HG03378 (cell line): ENCODE results near the gene PARPBP.
"Not testable (repeated sequence)": the region's sequence is repeated elsewhere in the genome, so short reads cannot be mapped to it uniquely, and the experiment has no call there.

Experiments
- ATAC-seq: cut with Tn5 transposase; IDR thresholded peaks from one replicate; pipeline ENCODE4 v1.9.1; 2021; ENCODE audit warnings: mild to moderate bottlenecking, moderate library complexity; ENCODE audit not compliant: unreplicated experiment

Gene PARPBP, protein sequence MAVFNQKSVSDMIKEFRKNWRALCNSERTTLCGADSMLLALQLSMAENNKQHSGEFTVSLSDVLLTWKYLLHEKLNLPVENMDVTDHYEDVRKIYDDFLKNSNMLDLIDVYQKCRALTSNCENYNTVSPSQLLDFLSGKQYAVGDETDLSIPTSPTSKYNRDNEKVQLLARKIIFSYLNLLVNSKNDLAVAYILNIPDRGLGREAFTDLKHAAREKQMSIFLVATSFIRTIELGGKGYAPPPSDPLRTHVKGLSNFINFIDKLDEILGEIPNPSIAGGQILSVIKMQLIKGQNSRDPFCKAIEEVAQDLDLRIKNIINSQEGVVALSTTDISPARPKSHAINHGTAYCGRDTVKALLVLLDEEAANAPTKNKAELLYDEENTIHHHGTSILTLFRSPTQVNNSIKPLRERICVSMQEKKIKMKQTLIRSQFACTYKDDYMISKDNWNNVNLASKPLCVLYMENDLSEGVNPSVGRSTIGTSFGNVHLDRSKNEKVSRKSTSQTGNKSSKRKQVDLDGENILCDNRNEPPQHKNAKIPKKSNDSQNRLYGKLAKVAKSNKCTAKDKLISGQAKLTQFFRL

DNA sequence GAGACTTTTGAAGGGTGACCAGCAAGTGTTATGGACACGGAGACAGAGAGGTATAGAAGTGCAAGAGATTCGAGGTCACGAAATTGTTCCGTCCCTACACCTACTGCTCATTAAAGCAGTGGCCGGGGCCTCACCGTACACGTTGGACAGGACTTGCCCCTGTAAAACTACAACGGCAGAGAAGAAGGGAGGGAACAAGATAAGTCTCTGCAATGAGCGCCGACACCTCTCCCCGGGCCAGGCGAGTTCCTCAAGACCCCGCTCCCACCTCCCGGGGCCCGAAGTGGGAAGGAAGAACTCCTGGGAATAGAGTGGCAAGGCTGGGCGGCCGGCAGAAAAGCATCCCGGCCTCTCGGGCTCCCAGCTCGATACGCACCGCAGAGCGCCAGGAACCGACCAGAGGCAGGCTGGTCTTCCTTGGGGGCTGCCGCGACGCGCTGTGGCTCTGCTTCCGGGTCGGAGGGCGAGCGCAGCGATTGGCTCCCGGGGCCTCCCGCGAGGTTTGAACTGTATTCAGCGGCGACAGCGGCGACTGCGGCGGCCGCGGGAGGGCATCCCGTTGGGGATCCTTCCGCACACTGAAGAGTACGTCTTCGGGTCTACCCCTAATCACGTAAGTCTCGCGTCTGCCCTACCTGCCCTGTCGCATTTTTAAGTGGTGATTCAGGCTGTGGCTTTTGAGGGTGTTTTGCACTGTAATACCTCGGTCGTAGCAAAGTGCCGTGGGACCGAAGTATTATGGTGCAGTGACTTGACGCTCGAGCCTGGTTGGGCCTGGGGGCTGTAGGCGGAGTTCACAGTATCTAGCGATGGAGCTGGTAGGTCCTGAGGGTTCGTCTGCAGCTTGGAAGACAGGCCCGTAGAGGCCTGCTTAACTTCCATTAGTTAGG lies at the start of gene PARPBP, which contains the start of gene NUP37:
PARPBP (plus strand) TSS at position 510 of the 890 bp plus-strand sequence. CDS start 3,706 bp downstream, outside the sequence.
NUP37 (minus strand) TSS at position 441 of the 890 bp plus-strand sequence. CDS start 1,596 bp downstream, outside the sequence.
- ATAC-seq = peak; percentile 88

DNA sequence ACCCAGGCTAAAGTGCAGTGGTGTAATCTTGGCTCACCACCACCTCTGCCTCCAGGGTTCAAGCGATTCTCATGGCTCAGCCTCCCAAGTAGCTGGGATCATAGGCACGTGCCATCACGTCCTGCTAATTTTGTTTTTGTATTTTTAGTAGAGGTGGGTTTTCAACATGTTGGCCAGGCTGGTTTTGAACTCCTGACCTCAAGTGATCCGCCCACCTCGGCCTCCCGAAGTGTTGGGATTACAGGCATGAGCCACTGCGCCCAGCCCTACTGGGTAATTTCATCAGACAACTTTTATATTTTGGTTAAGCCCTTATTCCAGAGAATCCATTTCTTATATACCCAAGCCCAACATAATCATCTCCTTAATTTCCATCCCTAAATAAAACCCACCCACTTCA lies 47.9 kb upstream of the PARPBP start:
- not testable (repeated sequence) for ATAC-seq

DNA sequence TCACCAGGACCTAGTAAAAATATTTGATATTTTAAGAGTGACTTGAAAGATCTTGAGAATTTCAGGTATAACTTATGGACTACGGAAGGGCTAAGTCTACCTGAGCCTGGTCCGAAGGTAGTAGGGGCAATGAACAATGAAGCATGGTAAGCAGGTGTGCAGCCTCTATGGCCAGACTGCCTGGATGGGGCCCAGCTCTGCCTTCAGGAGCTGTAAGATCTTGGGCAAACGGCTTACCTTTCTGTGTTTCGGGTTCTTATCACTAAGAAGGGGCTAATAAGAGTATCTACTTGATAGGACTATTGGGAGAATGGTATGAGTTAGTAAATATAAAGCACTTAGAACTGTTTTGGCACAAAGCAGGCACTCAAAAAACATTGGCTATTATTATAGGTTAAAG lies 39.1 kb upstream of the PARPBP start:
- ATAC-seq = no peak

DNA sequence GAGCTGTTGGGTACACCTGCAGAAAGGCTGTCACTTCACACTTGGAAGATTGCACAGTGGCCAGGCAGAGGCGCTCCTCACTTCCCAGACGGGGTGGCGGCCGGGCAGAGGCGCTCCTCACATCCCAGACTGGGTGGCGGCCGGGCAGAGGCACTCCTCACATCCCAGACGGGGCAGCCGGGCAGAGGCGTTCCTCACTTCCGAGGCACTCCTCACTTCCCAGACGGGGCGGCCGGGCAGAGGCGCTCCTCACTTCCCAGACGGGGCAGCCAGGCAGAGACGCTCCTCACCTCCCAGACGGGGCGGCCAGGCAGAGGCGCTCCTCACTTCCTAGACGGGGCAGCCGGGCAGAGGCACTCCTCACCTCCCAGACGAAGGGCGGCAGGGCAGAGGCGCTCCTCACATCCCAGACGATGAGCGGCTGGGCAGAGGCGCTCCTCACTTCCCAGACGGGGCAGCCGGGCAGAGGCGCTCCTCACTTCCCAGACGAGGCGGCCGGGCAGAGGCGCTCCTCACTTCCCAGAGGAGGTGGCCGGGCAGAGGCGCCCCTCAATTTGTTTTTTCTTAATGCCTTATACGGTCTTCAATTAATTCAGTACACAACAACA lies 30.7 kb upstream of the PARPBP start:
- ATAC-seq = not testable (repeated sequence)

DNA sequence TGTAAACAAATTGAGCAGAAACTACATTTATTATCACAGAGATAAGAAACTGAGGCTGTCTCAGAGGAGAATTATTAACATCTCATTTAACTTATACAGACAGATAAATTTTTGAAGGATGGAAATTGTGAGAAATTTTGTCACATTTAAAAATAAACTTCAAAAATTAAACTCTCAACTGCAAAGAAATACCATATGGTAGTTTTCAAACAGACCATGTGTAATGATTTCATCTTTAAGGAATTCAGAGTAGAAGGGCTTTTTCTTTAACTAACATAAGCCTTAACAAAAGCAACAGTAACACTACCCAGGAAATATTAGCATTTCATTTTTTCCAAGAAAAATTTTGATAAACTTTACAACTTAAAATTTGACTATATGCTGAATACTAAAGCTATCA lies 26.7 kb upstream of the PARPBP start:
- ATAC-seq = no peak

DNA sequence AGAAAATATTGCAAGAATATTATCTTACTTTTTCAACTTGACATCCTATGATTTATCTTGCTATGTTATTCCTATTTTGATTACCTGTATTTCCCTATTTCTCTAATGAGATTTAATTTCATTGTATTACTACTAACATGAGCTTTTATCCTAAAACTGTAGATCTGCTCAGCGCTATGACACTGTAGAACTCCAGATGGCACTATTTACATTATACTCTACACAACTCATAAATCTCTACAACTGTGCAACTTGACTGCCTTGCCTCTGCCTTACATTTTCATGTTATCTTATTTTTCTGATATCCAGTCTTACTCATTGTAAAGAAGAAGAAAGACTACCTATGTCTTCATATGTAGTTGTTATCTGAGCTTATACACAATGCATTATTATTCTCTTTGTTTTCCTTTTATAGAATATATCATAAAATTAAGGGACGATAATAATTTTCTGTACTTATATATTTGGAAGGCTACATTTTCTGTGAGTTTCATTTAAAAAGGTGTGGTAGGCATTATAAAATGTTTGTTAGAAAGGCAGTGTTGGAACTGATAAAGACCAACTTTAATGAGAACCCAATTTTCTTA lies 24.2 kb upstream of the PARPBP start:
- no peak for ATAC-seq

DNA sequence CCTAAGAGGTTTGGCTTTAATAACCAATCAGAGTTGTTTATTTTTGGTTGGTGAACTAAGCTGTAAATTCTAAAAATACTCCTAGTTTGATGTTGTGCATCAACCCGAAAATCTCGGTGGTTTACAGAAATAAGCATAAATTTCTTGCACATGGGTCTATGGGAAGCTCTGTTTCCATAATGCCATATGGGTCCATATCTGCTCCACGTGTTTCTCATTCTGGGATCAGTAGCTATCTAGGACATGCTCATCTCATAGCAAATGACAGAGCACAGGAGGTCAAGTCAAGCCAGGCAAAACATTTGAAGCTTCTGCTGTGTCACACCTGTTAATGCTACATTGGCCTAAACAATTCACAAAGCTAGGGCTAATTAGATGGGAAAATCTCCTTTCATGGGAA lies 23.1 kb upstream of the PARPBP start:
- ATAC-seq = no peak

DNA sequence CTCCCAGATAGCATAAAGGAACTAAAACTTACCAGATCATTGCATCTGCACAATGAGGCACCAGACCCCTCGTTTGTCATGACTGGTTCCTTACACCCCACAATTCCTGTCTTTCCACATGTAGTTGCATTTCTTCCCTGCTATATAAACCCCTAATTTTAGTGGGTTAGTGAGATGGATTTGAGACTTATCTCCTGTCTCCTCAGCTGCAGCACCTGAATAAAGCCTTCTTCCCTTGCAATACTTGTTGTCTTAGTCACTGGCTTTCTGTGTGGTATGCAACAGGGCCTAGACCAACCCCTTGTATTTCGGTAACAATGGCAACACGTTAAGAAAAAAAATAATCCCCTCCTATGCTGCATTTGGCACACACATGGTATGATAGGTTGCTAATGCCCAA lies 13.1 kb upstream of the PARPBP start:
- ATAC-seq = no peak

DNA sequence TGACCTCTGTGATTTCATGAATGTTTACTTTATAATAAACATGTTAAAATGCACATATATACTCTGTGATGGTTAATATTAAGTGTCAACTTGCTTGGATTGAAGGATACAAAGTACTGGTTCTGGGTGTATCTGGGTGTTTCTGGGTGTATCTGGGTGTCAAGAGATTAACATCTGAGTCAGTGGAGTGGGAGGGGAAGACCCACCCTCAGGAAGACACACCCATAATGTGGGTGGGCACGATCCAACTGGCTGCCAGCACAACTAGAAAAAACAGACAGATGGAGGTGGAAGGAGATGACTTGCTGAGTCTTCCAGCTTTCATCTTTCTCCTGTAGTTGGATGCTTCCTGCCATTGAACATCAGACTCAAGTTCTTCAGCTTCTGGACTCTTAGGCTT lies 12.0 kb upstream of the PARPBP start:
- ATAC-seq = no peak

DNA sequence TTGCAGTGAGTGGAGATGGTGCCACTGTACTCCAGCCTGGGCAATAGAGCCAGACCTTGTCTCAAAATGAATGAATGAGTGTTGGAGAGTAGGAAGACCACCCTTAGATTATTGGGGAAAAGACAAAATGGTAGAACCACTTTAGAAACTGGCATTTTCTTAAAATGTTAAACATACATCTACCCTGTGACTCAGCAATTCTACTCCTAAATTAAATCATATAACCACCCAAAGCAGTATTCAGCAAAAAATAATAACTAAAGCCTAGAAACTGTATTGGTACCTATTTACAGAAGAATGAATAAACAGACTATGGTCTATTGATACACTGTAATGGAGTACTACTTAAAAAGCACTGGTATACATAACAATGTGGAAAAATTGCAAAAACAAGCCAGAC lies 9.2 kb upstream of the PARPBP start:
- no peak for ATAC-seq

DNA sequence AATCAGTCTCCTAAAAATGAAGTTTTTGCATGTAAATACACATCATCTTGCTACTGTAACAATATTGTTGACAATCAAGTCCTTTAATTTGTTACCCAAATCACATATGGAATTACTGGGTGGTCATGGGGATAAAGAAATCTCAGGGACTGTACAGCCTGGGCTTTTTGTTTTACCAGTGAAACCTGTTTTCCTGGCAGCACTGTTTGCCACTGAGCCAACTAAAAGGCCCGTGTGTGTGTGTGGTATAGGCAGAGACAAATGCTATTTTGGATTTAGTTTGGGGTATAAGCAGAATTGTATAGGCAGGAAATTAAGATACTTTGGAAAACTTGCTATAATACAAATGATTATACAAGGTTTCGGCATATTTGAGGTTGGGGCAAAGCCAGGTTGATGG lies 5.8 kb upstream of the PARPBP start:
- ATAC-seq = no peak

DNA sequence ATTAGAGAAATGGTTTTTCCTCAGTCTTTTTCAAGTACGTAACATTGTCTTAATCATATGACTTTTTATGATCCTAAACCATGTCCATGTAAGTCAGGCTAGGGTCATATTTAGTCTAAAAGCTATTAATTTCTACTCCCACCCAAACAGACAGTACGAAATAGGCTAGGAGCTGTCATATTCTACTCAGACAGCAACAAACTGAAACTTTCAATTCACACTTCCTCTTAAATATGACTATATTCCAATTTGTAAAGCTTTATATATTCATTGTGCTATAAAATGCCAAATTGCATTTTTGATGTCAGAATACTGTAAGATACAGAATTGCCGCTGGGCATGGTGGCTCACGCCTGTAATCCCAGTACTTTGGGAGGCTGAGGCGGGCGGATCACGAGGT lies 3.6 kb upstream of the PARPBP start:
- ATAC-seq = no peak

DNA sequence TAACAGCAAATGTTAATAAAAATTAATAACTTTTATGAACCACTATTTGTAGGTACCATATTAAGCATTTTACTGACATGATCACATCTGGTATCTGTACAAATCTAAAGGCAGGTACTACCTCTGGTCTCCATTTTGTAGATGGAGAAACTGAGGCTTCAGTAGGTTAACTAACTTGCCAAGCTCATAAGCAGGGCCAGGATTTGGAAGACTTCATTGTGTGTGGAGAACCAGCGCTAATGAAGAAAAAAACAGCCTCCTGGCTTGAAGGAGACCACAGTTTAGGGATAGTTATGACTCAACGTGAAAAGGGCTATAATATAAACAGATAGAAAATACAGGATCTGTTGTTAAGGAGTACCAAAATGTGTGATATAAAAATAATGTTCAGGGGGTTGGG lies 1.1 kb upstream of the PARPBP start:
- no peak for ATAC-seq

DNA sequence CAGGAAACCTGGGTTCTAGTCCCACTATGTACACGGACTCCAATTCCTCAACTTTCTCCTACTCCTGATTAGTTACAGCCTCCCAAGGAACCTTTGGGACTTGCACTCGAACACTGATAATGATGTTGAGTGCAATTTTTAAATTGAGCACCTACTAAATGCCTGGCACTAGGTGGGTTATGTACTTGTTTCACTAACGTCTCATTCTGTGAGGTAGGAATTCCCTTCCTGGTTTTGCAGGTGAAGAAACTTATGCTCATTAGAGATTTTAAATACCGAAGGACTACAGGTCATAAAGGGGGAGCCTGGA lies 536 bp downstream of the PARPBP start:
- peak; percentile 2 for ATAC-seq

DNA sequence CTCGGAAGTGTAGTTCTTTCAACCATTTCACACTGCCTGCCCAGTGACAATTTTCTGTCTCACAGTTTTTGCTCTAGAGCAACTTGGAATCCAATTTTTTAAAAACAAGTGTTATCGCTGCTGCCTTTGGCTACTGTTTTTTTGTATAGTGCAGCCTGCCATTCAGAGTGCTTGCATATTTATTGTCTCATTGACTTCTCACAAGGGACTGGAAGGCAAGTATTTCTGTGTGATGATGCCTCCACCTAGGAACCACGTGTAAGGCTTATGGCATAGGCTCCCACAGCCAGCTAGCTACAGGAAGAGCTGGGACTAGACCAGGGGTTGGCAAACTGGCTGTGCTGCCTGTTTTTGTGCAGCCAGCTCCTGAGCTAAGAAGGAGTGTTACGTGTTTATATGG lies 903 bp downstream of the PARPBP start:
- ATAC-seq = no peak

DNA sequence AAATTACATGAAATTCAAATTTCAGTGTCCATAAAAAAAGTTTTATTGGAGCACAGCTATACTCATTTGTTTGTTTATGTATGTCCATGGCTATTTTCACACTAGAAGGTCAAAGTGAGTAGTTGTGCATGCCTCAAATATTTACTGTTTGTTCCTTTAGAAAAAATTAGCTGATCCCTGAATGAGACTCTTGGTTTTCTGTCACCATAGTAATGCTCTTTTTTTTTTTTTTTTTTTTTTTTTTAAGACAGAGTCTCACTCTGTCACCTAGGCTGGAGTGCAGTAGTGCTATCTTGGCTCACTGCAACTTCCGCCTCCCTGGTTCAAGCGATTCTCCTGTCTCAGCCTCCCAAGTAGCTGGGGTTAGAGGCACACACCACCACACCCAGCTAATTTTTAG lies 1.3 kb downstream of the PARPBP start:
- not testable (repeated sequence) for ATAC-seq

DNA sequence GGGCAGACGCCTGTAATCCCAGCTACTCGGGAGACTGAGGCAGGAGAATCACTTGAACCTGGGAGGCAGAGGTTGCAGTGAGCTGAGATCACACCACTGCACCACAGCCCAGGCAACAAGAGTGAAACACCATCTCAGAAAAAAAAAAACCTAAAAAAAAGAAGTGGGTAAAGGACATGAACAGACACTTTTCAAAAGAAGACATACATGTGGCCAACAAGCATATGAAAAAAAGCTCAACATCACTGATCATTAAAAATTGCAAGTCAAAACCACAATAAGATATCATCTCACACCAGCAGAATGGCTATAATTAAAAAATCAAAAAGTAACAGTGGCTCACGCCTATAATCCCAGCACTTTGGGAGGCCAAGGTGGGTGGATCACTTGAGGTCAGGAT lies 10.7 kb downstream of the PARPBP start:
- not testable (repeated sequence) for ATAC-seq

DNA sequence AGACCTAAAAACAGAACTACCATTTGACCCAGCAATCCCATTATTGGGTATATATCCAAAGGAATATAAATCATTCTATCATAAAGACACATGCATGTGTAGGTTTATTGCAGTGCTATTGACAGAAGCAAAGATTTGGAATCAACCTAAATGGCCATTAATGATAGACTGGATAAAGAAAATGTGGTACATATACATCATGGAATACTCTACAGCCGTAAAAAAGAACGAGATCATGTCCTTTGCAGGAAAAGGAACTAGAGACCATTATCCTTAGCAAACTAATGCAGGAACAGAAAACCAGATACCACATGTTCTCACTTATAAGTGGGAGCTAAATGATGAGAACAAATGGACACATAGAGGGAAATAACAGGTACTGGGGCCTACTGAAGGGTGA lies 11.5 kb downstream of the PARPBP start:
- not testable (repeated sequence) for ATAC-seq

DNA sequence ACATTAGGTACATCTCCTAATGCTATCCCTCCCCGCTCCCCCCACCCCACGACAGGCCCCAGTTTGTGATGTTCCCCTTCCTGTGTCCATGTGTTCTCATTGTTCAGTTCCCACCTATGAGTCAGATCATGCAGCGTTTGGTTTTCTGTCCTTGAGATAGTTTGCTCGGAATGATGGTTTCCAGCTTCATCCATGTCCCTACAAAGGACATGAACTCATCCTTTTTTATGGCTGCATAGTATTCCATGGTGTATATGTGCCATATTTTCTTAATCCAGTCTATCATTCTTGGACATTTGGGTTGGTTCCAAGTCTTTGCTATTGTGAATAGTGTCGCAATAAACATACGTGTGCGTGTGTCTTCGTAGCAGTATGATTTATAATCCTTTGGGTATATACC lies 17.6 kb downstream of the PARPBP start:
- not testable (repeated sequence) for ATAC-seq

DNA sequence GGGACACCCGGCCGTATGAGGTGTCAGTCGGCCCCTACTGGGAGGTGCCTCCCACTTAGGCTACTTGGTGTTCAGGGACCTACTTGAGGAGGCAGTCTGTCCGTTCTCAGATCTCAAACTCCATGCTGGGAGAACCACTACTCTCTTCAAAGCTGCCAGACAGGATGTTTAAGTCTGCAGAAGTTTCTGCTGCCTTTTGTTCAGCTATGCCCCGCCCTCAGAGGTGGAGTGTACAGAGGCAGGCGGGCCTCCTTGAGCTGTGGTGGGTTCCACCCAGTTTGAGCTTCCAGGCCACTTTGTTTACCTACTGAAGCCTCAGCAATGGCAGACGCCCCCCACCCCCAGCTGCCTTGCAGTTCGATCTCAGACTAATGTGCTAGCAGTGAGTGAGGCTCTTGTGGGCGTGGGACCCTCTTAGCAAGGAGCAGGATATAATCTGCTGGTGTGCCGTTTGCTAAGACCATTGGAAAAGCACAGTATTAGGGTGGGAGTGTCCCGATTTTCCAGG lies 22.9 kb downstream of the PARPBP start:
- ATAC-seq = not testable (repeated sequence)

DNA sequence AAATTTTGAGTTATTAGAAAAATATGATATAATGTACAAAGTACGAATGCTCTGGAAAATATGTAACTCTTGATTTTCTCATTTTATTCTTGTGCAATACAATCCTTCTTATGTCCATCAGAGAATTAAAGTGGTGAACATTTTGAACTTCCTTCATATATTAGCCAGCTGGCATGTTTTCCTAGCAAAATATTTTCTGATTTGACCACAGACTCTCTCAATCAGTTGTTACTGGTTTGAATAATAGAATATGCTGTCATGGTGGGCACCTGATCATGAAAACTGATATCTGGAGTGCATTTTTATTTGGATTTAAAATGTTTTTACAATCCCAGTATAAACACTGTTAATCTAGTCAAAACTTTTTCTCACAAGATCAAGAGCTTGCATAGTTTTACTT lies 24.2 kb downstream of the PARPBP start:
- no peak for ATAC-seq
